HG03135 (cell line): Measurements from ENCODE around the gene CHORDC1.
"Not testable (repeated sequence)": the region's sequence is repeated elsewhere in the genome, so short reads cannot be mapped to it uniquely, and the experiment has no call there.

Experiments used
- ATAC-seq: cut with Tn5 transposase; IDR thresholded peaks from one replicate; pipeline ENCODE4 v1.9.1; 2021; ENCODE audit warnings: mild to moderate bottlenecking, moderate library complexity; ENCODE audit not compliant: unreplicated experiment

Gene CHORDC1

DNA sequence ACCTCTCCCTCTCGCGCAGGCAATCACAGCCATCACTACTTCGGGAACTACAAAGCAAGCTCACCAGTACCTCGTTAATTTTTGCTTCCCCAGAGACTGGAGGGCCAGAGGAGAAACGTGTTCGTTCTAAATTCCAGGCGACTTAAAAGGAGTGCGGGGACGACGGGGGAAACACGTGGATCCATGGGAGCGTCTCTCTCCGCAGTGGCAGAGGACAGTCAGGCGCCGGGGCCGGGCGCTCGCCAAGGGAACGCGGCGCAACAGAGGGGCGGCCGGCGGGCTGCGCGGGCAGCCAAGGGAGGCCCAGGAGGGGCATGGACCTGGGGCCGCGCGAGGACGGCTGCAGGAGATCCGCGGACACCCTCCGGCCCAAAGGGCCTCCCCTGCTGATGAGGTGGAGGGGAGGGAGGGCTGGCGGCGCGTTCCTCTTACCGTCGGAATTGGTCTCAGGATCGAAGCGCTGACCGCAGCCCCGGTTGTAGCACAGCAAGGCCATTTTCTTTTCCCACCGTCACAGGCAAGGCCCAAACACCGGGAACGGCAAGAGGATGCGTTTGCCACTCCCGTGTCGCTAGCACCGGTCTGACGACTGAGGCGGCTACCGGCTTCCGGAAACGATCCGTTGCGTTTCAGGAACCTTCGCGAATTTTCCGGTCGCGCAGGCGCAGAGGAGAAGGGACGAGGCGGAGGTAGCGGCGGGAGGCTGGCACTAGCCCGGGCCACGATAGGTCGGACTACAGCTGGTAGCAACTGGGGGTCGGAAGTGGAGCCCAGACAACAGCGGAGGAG lies at the start of gene CHORDC1:
CHORDC1 (minus strand) TSS at position 591 of the 789 bp plus-strand sequence; CDS start at position 496, 95 bp downstream.
- ATAC-seq = peak; percentile 90

DNA sequence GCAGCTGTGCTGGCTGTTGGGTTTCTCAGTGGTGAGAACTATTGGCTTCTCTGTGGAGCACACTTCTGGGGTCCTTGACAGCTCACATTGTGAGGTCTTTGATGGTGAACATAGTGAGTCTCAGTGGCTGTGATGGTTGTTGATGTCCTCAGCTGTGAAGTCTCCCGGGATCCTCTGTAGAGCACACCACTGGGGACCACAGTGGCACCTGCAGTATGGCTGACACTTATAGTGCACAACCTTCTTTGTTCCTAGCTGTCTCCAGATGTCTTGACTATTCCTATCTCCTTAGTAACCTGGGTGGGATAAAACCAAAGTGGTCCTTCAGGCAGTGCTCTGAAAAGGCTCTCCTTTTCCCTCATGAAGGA lies 34.3 kb upstream of the CHORDC1 start:
- ATAC-seq = no peak

DNA sequence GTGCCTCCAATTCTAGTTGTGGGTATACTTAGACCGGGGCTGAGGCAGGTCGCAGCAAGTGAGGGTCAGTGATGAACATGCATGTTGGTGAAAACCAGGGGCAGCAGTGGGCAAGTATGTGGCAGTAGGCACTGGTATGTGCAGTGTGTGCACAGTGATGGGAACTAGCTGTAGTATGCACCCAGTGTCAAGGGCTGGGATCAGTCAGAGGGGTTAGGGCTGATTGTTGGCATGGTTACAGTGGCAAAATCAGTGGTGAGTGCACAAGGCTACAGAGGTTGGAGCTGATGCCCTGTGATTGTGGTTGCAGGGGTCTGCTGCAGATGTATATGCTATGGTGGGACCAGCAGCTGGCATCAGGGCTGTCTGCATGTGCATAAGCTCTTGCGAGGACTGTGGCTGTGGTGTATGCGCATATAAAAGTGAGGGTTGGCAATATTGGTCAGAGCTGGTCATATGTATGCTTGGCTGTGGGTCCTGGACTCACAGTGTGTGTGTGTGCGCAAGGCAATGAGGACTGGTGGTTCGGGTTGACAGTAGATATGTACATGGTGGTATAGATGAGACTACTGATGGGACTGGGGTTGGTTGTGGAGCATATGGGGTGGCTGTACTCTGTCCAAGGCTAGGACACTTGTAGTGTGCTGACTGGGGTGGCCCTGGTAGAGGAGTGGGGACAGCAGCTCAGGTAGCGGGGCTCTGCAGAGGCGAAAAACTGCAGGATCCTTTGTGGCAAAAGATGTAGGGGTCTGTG lies 33.7 kb upstream of the CHORDC1 start:
- no peak for ATAC-seq

DNA sequence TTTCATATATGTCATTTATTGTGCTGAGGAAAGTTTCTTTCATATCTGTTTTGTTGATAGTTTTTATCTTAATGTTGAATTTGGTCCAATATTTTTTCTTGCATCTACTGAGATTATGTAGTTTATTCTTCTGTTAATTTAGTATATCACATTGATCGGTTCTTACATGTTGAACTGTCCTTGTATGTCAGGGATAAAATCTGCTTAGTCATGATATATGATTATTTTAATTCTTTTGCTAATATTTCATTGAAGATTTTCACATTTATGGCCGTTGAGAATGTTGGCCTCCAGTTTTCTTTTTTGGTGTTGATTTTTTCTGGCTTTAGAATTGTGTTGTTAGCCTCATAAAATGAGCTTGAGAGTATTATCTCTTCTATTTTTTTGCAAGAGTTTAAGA lies 31.2 kb upstream of the CHORDC1 start:
- no peak for ATAC-seq

DNA sequence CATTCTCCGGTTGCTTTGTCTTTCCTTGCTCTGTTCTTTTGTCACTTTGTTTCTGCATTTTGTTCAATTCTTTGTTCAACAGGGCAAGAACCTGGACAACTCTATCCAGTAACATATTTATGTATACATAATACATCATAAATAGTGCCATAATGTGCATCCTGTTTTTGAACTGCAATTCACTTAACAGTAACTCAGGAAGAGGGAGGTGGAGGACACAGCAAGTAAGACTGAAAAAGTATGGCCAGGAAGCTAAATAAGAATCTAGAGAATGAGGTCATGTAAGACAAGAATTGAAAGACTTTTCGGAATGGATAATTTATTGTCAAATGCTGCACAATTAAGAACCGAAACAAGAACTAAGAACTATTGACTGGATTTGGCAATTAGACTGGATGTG lies 29.2 kb upstream of the CHORDC1 start:
- no peak for ATAC-seq

DNA sequence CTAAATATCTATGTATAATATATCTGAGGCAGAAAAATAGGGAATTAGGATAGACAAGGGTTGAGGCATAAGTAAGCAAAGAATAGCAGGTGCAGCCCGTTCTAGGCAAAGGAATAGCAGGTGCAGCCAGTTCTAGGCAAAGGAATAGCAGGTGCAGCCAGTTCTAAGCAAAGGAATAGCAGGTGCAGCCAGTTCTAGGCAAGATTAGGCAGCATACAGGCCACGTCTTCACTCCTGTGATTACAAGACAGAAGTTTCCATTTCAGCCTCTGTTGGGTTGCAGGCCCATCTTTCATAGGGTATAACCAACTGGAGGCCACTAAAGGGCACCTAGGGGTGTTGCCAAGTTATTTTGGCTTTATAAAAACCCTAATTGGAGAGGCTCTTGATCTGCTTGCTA lies 28.8 kb upstream of the CHORDC1 start:
- ATAC-seq = no peak

DNA sequence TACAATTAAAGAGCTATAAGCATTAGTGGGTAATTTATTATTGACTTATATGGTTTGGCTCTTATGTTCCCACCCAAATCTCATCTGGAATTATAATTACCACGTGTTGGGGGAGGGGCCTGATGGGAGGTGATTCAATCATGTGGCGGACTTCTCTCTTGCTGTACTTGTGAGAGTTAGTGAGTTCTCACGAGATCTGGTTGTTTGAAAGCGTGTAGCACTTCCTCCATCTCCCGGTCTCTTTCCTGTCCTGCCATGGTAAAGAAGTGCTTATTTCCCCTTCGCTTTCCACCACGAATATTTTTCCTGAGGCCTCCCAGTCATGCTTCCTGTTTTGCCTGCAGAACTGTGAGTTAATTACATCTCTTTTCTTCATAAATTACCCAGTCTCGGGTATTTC lies 28.1 kb upstream of the CHORDC1 start:
- no peak for ATAC-seq

DNA sequence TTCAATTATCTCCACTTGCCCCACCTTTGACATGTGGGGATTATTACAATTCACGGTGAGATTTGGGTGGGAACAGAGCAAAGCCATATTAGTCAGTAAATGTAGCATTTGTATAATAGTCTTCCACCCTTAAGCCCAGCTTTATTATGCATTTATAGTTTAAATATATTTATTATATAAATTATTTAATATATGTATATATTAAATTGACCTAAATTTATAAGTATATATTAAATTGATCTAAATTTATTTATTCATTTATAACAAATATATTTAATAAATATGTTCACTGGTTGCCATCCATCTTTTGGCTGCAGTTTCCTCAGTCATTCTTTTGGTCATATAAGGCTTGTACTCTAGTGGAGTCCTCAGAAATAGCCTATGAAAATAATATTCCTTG lies 23.6 kb upstream of the CHORDC1 start:
- ATAC-seq = no peak

DNA sequence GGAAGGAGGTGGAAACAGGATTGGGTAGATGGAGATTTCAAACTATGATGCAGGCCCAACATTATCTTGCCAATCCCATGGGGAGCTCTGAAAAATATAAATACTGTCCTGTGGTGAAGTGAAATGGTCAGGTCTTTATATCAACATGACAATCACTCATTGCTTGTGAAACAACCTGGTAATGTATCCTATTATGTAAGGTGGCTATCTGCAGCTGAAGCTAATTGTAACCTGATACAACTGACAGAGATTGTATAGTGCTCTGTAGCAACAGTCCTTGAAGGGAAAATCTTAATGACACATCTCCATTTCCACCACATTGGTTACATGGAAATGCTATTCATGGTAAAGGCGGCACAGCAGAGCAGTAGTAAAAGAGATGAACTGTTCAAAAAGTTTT lies 20.7 kb upstream of the CHORDC1 start:
- ATAC-seq = no peak

DNA sequence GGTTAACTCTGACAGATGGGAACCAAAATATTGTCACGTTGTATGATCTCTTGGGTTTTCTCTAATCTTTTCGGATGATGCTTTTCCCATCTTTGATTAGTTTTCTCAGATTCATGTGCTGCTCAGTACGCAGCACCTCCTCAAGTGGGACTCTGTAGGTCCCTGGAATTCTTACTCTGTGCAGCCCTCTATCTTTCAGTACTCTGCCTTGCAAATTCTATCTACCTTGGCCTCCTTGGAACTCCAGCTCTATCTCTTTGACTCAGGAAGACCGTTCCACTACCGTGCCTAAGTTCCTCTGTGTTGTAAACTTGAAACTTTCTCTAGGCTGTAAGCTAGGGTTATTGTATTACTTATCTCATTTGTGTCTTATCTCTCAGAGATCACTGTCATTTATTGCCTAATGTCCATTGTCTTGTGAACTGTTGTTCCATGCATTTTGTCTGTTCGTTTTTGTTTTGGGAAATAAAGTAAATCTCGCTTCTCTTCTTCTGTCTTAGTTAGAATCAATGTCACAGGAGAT lies 20.1 kb upstream of the CHORDC1 start:
- no peak for ATAC-seq

DNA sequence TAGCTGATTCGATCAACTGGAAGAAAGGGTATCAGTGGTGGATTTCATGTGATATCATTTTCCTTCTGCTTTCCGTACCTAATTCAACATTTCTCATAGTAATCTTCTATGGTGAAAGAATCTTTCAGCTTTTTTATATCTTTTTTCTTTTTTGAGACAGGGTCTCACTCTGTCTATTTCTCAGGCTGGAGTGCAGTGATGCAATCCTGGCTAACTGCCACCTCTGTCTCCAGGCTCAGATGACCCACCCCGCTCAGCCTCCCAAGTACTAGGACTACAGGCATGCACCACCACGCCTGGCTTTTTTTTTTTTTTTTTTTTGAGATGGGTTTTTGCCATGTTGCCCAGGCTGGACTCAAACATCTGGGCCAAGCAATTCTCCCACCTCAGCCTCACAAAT lies 18.6 kb upstream of the CHORDC1 start:
- no peak for ATAC-seq

DNA sequence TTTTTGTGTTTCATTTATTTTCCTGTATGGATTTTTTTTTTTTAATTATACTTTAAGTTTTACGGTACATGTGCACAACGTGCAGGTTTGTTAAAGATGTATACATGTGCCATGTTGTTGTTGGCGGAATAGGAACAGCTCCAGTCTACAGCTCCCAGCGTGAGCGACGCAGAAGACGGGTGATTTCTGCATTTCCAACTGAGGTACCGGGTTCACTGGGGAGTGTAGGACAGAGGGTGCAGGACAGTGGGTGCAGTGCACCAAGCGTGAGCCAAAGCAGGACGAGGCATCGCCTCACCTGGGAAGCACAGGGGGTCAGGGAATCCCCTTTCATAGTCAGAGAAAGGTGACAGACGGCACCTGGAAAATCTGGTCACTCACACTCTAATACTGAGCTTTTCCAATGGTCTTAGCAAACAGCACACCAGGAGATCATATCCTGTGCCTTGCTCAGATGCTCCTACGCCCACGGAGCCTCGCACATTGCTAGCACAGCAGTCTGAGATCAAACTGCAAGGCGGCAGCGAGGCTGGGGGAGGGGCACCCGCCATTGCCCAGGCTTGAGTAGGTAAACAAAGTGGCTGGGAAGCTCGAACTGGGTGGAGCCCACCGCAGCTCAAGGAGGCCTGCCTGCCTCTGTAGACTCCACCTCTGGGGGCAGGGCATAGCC lies 17.3 kb upstream of the CHORDC1 start:
- ATAC-seq = not testable (repeated sequence)

DNA sequence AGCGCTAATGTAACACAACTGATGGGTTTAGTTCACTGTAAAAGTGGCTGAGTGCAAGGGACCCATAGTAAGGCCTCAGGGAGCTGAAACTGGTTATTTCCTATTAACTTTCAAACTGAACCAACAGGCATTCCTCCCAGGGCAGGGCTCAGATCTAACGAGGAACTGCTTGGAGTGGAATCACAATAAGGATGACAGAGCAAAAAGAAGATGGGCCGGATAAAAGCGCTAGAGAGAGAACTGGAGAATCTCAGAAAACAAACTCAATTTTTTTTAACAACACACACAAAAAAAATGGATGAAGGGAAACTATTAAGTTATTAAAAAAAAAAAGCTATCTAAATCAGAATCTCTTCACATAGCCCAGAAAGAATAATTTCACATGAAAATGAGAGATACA lies 14.2 kb upstream of the CHORDC1 start:
- ATAC-seq = no peak

DNA sequence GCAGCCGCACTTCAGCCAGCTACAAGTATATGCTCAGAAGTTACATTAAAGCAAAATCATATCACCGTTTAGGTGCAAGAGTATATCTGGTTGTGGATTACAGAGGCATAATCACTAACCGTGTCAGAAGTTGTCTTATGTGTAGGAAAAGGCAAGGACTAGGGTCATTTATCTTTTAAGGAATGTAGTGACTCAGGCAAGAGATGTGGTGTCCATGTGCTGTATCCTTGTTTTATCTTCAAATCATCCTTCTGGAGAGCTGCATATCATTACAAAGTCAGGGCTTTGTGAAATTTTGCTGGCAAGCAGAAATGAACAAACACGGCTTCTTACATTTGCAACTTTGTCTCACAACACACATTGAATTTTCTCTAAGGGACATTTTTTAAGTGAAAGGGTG lies 12.7 kb upstream of the CHORDC1 start:
- no peak for ATAC-seq

DNA sequence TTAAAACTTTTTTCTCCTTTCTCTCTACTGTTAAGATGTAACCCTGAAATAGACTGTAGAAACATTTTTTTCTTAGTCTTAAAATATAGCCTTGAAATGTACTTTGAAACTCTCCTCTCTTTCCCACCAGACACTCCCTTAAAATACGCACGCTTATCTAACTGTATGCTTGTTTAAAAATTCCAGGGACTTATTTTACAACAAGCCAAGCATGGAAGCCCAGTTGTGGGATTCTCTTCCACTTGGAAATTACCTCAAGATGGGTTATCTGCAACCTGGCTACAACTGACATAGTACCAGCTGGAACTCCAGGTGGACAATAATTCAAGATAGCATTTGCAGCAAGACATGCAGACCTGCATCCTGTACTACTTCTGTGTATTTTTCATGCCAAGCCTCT lies 12.1 kb upstream of the CHORDC1 start:
- no peak for ATAC-seq

DNA sequence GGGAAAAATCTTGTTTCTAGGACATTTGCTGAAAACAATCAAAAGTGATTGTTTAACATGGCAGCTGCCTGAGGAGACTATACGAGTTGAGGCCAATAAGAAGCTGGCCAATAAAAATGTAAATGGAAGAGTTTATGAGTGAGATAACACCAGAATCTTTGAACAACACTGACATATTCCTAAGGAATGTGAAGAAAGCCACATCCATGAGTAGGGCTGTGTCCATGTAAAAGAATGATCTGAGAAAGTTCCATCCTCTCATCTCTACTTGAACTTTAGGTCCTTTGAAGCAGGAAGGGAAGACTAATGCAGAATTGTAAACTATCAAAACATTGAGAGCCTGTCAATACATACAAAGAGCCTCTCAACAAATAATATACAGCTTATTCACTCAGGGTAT lies 6.9 kb upstream of the CHORDC1 start:
- no peak for ATAC-seq

DNA sequence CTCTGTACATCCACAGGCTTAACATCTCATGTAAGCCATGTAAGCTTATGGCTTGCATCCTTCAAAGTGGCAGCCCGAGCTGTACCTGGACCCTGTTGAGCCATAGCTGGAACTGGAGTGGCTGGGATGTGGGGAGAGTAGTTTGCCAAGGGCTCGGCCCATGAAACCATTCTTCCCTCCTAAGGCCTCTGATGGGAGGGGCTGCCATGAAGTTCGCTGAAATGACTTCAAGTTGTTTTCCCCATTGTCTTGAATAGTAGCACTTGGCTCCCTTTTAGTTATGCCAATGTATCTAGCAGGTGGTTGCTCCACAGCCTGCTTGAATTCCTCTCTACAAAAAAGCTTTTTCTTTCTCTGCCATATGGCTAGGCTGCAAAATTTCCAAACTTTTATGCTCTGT lies 5.2 kb upstream of the CHORDC1 start:
- ATAC-seq = no peak

DNA sequence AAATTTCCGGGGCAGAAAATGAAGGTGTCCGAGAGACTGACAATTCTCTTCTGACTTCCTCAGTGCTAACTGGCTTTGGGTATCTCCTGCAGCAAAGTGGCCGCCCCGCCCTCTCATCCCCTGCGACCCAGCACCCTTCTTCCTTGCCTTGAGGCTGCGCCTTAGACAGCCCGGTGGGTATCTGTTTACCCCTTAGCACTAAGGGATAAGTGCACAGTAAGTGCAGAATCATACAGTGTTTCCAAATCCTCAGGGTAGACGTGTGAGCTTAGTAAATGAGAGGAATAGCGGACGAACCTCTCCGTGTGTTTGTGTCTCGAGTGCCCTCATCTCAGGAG lies 368 bp upstream of the CHORDC1 start:
- ATAC-seq = no peak

DNA sequence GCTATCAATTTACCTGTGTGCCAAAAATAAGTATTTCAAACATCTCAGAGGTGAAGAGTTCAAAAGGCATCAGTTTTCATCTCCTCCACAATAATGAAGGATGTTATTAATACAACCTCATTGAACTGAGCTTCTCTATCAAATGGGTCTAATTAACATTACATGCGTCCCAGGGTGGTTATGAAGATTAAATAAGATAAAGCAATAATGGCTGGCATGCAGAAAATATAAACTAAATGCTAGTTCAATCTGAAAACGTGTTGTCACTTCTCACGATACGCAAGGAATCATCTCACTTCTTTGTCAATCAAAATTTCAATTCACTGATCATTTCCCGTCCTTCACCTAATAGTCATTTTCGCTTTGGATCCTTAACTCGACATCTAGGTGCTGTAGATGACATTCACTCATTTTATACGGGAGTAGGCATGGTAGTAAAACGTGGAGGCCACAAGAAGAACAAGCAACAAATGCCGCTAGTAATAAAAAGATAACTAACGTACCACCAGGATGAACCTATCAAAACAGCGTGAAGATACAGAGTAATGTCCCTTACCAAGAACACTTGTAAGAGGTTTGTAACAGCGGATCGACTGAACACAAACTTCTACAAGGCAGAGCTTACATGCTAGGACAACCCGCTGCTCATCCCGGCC lies 918 bp downstream of the CHORDC1 start:
- no peak for ATAC-seq

DNA sequence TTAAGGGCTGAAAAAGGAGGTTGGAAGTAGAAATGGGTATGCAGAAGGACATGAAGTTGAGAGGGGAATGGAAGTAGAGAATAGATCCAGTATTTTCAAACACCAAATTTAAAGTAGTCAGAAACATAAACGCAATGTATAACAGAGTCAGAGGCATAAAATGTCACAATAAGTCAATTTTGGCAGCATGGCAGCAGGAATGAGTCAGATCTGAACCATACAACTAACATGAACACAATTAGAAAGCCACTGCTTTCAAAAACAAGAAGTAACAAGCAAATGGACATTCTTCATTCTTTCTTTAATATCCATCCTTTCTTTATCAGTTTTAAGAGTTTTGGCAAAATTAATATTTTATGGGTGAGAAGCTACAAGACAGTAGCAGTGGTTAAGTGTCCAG lies 2.5 kb downstream of the CHORDC1 start:
- no peak for ATAC-seq

DNA sequence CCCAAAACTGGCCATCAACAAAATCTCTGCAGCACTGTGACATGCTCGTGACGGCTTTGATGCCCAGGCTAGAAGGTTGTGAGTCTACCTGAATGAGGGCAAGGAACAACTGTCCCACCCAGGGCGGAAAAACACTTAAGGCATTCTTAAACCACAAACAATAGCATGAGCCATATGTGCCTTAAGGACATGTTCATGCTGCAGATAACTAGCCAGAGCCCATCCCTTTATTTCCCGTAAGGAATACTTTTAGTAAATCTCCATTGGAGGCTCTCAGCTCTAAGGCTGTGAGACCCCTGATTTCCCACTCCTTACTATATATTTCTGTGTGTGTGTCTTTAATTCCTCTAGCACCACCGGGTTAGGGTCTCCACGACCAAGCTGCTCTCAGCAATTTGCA lies 3.4 kb downstream of the CHORDC1 start:
- ATAC-seq = no peak
